Measurements from ENCODE around the gene TMEM120B.
"Not testable (repeated sequence)": the region's sequence is repeated elsewhere in the genome, so short reads cannot be mapped to it uniquely, and the experiment has no call there.

The TMEM120B gene

GRCh38 chr12:121741743-121742142 is 29.2 kb downstream of the TMEM120B start:
- no peak for DNase-seq (ENCODE audit: low read depth in 2 of 2)
- no peak overlapping the region for H3K4me3 ChIP-seq (replicated peaks in 1 of 2; ENCODE audit: low read depth in 2 of 2, low read length in 2 of 2)
- no peak for TF ChIP-seq CTCF (IDR thresholded peaks at IDR 0.05; ENCODE audit: low read depth, low read length)

- not testable (repeated sequence) for H3K4me3 ChIP-seq (replicated peaks in 1 of 2; ENCODE audit: low read depth in 2 of 2, low read length in 2 of 2); DNase-seq (ENCODE audit: low read depth in 2 of 2)
Observed at GRCh38 chr12:121745545-121745944, 33.0 kb downstream of the TMEM120B start.

GRCh38 chr12:121748218-121748570 is 35.6 kb downstream of the TMEM120B start:
- no peak for DNase-seq (ENCODE audit: low read depth in 2 of 2)
- no peak for TF ChIP-seq CTCF (IDR thresholded peaks at IDR 0.05; ENCODE audit: low read depth, low read length)
- no peak overlapping the region for H3K4me3 ChIP-seq (replicated peaks in 1 of 2; ENCODE audit: low read depth in 2 of 2, low read length in 2 of 2)

- DNase-seq (ENCODE audit: low read depth in 2 of 2), result peak; percentile 86 to 90
- no peak for TF ChIP-seq CTCF (IDR thresholded peaks at IDR 0.05; ENCODE audit: low read depth, low read length)
- no peak overlapping the region for H3K4me3 ChIP-seq (replicated peaks in 1 of 2; ENCODE audit: low read depth in 2 of 2, low read length in 2 of 2)
Observed at GRCh38 chr12:121748571-121749265, 36.2 kb downstream of the TMEM120B start.

- DNase-seq (ENCODE audit: low read depth in 2 of 2), result no peak
- no peak overlapping the region for H3K4me3 ChIP-seq (replicated peaks in 1 of 2; ENCODE audit: low read depth in 2 of 2, low read length in 2 of 2)
- no peak for TF ChIP-seq CTCF (IDR thresholded peaks at IDR 0.05; ENCODE audit: low read depth, low read length)
Observed at GRCh38 chr12:121749267-121749666, 36.7 kb downstream of the TMEM120B start.

- H3K4me3 ChIP-seq (replicated peaks in 1 of 2; ENCODE audit: low read depth in 2 of 2, low read length in 2 of 2), result no peak overlapping the region
- no peak for DNase-seq (ENCODE audit: low read depth in 2 of 2)
- TF ChIP-seq CTCF (IDR thresholded peaks at IDR 0.05; ENCODE audit: low read depth, low read length), result no peak
Observed at GRCh38 chr12:121750507-121750955, 38.0 kb downstream of the TMEM120B start.

GRCh38 chr12:121751034-121751433 is 38.5 kb downstream of the TMEM120B start:
- no peak overlapping the region for H3K4me3 ChIP-seq (replicated peaks in 1 of 2; ENCODE audit: low read depth in 2 of 2, low read length in 2 of 2)
- DNase-seq (ENCODE audit: low read depth in 2 of 2), result no peak
- TF ChIP-seq CTCF (IDR thresholded peaks at IDR 0.05; ENCODE audit: low read depth, low read length), result no peak
